Esophagus muscularis mucosa (tissue), 4 donors: ENCODE measurements around the gene PRXL2B.

Experiments used
- CTCF ChIP-seq, 3 experiments: fragments of 200-600 bp in 2 of 3; fragments of 450-650 bp in 1 of 3; sonication (generic) in 2 of 3; IDR thresholded peaks; one replicate each; pipeline ENCODE4 v1.5.1; 2017 to 2019; ENCODE audit warnings: antibody characterized with exemption in 3 of 3, mild to moderate bottlenecking in 2 of 3, moderate library complexity in 1 of 3
- EP300 ChIP-seq: sonication (generic); formaldehyde crosslinking; IDR thresholded peaks from one replicate; pipeline ENCODE4 v1.6.1; 2017; ENCODE audit warnings: antibody characterized with exemption
- POLR2A ChIP-seq: fragments of 450-650 bp; IDR thresholded peaks from one replicate; pipeline ENCODE4 v1.6.1; 2017; ENCODE audit warnings: antibody characterized with exemption, moderate library complexity, mild to moderate bottlenecking, low read depth
- POLR2AphosphoS5 ChIP-seq, 2 donors: sonication (generic); formaldehyde crosslinking; IDR thresholded peaks; one replicate each; pipeline ENCODE4 v1.6.1; 2017; ENCODE audit warnings: antibody characterized with exemption in 2 of 2

GRCh38 chr1:2546515-2547209 lies 39.9 kb upstream of the PRXL2B start:
- TF ChIP-seq CTCF (IDR thresholded peaks at IDR 0.05) (no peak), POLR2AphosphoS5 (IDR thresholded peaks at IDR 0.05) (peak; percentile 67 to 84), POLR2A (no peak), EP300 (no peak)
